GM12865 (cell line): ENCODE results near the gene HERC3.

Source experiments
- DNase-seq: peaks from one replicate; pipeline ENCODE4 v3.0.0; 2010; ENCODE audit warnings: low read depth
- H3K4me3 ChIP-seq: 2 replicates; pipeline ENCODE4 v1.5.1; 2011; ENCODE audit warnings: mild to moderate bottlenecking, low read depth, low read length, control low read depth
- CTCF ChIP-seq: IDR thresholded peaks from 2 replicates; pipeline ENCODE4 v1.5.1; 2011; ENCODE audit warnings: low read length, control low read depth, low read depth, inconsistent platforms; ENCODE audit not compliant: insufficient read depth; ENCODE audit errors: missing control alignments

HERC3 gene

GRCh38 chr4:88653371-88653946, 61.2 kb downstream of the HERC3 start:
- no peak for DNase-seq
- TF ChIP-seq CTCF: no peak
- no peak overlapping the region for H3K4me3 ChIP-seq

GRCh38 chr4:88655226-88655625, 62.9 kb downstream of the HERC3 start:
- H3K4me3 ChIP-seq: no peak overlapping the region
- TF ChIP-seq CTCF: no peak
- no peak for DNase-seq

GRCh38 chr4:88659055-88659889, 67.0 kb downstream of the HERC3 start:
- no peak overlapping the region for H3K4me3 ChIP-seq
- DNase-seq: peak; percentile 60
- TF ChIP-seq CTCF: peak; percentile 56

- H3K4me3 ChIP-seq: no peak overlapping the region
Measured at GRCh38 chr4:88659890-88660208, 67.6 kb downstream of the HERC3 start.

GRCh38 chr4:88660446-88661294, 68.4 kb downstream of the HERC3 start:
- TF ChIP-seq CTCF: no peak
- no peak overlapping the region for H3K4me3 ChIP-seq
- no peak for DNase-seq

More at GRCh38 chr4:88659890-88660208, 67.6 kb downstream of the HERC3 start:
- no peak for DNase-seq
- no peak for TF ChIP-seq CTCF

GRCh38 chr4:88661739-88662138, 69.5 kb downstream of the HERC3 start:
- no peak overlapping the region for H3K4me3 ChIP-seq
- no peak for DNase-seq
- TF ChIP-seq CTCF: no peak
